ENCODE results near the gene IP6K2.

- TF ChIP-seq POLR2AphosphoS5 (IDR thresholded peaks at IDR 0.05; ENCODE audit: low read depth) (no peak), EZH2 (IDR thresholded peaks at IDR 0.05; ENCODE audit: low read depth, unreplicated experiment) (no peak), CTCF (conservative IDR thresholded peaks at IDR 0.05; ENCODE audit: low read depth in 2 of 2) (peak in 1 of 2 experiments; percentile 19; a peak in 2 of 4 replicates), CREB1 (CRISPR knock-in tag; IDR thresholded peaks at IDR 0.05; ENCODE audit: low read depth) (no peak), REST (IDR thresholded peaks at IDR 0.05; ENCODE audit: unreplicated experiment) (no peak), ETS1 (IDR thresholded peaks at IDR 0.05) (no peak), JUNB (IDR thresholded peaks at IDR 0.05; ENCODE audit: unreplicated experiment) (no peak), NANOG (IDR thresholded peaks at IDR 0.05; ENCODE audit: borderline replicate concordance) (no peak)
These were observed 19.1 kb downstream of the IP6K2 start for GRCh38 chr3:48697952-48698351.

Measured in GM23338 (cell line).